Ascending aorta (tissue), 2 donors: ENCODE data around the gene SLC37A1. TPM values are rescaled to one million over a fixed set of nuclear protein-coding genes. Genes with fewer than 3 reads are reported as not detected.

Source experiments
- DNase-seq, 2 donors: peaks; one replicate each; pipeline ENCODE4 v3.0.0-alpha.2; 2019; ENCODE audit warnings: low spot score in 2 of 2
- H3K27ac ChIP-seq, 2 donors: fragments of 200-600 bp; sonication (generic); one replicate each; pipeline ENCODE4 v1.5.1; 2016 to 2017; ENCODE audit warnings: mild to moderate bottlenecking in 1 of 2
- H3K27me3 ChIP-seq: fragments of 200-600 bp; sonication (generic); one replicate; pipeline ENCODE4 v1.5.1; 2017
- H3K36me3 ChIP-seq, 2 donors: fragments of 200-600 bp; sonication (generic); one replicate each; pipeline ENCODE4 v1.5.1; 2016
- H3K4me1 ChIP-seq, 2 donors: fragments of 200-600 bp; sonication (generic); one replicate each; pipeline ENCODE4 v1.5.1; 2016 to 2017; ENCODE audit warnings: mild to moderate bottlenecking in 1 of 2
- H3K4me3 ChIP-seq, 2 donors: fragments of 200-600 bp; sonication (generic); one replicate each; pipeline ENCODE4 v1.5.1; 2016 to 2017; ENCODE audit warnings: mild to moderate bottlenecking in 1 of 2
- H3K9me3 ChIP-seq, 2 donors: fragments of 200-600 bp; sonication (generic); one replicate each; pipeline ENCODE4 v1.5.1; 2016
- intact Hi-C: fragments of 100-400 bp; cut with DNase I; formaldehyde crosslinking; loops from one replicate; pipeline ENCODE4 v1.15.1; 2023
- total RNA-seq: library from RNA; depleted of rRNA; stranded (reverse); fragments of >200 nt; gene quantifications from one replicate; pipeline ENCODE4 v1.1.0, GENCODE V29; 2016
- TF ChIP-seq, protein P1 (sequence below), 3 experiments: fragments of 200-600 bp in 2 of 3; fragments of 450-650 bp in 1 of 3; sonication (generic) in 2 of 3; IDR thresholded peaks; one replicate each; pipeline ENCODE4 v1.5.1; 2016 to 2019; ENCODE audit warnings: antibody characterized with exemption in 3 of 3, mild to moderate bottlenecking in 1 of 3, moderate library complexity in 1 of 3

The SLC37A1 gene
- total RNA-seq, 1 donor from 2014 or later = 8.7 TPM

DNA sequence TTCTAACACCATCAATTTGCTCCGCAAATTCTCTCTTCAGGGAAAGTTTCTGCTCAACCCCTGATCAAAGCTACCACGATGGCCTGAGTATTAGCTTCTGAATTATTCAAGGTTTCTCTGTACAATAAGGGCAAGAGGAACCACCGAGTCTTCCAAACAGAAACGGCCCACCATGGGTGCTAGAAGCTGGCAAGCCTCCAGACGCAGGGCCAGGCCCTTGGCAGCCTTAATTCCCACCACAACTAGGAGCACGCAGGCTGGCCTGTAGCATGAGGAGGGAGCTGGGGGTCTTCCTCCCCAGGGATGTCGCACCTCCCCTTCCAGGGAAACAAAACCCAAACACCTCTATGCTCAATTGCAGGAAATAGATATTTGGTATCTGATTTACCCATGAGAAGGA, 28.7 kb upstream of the SLC37A1 start:
- Histone ChIP-seq H3K9me3 (no peaks in the 10 kb centered on the region), H3K36me3 (no peaks in the 10 kb centered on the region), H3K27ac (no peak overlapping the region), H3K4me3 (no peak overlapping the region), H3K4me1 (no peaks in the 10 kb centered on the region), H3K27me3 (no peaks in the 10 kb centered on the region)
- TF ChIP-seq, protein P1, sequence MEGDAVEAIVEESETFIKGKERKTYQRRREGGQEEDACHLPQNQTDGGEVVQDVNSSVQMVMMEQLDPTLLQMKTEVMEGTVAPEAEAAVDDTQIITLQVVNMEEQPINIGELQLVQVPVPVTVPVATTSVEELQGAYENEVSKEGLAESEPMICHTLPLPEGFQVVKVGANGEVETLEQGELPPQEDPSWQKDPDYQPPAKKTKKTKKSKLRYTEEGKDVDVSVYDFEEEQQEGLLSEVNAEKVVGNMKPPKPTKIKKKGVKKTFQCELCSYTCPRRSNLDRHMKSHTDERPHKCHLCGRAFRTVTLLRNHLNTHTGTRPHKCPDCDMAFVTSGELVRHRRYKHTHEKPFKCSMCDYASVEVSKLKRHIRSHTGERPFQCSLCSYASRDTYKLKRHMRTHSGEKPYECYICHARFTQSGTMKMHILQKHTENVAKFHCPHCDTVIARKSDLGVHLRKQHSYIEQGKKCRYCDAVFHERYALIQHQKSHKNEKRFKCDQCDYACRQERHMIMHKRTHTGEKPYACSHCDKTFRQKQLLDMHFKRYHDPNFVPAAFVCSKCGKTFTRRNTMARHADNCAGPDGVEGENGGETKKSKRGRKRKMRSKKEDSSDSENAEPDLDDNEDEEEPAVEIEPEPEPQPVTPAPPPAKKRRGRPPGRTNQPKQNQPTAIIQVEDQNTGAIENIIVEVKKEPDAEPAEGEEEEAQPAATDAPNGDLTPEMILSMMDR (IDR thresholded peaks at IDR 0.05) = no peak
- intact Hi-C loops = no loop called here
- peak in 1 of 2 donors; percentile 41 for DNase-seq

DNA sequence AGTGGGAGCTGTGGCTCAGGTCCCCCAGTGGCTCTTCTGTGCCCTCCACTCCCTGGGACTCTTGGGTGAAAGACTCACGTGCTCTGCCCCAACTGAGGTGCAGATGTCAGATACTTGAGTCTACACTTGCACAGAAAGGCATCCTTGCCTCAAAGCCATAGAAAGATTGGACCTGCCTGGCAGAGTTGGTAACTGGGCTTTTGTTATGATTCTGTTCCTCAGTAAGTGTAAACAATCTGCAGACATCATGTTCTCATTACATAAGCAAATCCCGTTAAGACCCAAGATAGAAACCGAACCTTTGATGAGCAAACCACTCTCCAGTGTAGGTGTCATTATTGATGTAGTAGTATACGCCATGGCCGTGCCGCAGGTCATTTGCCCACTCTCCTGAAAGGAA, 27.6 kb upstream of the SLC37A1 start:
- no peaks in the 10 kb centered on the region for H3K27me3 ChIP-seq
- DNase-seq = no peak
- H3K9me3 ChIP-seq = no peaks in the 10 kb centered on the region
- no peak overlapping the region for H3K27ac ChIP-seq
- intact Hi-C loops = no loop called here
- TF ChIP-seq, protein P1 (IDR thresholded peaks at IDR 0.05) = no peak
- no peak overlapping the region for H3K4me3 ChIP-seq
- H3K36me3 ChIP-seq = no peaks in the 10 kb centered on the region
- H3K4me1 ChIP-seq = no peaks in the 10 kb centered on the region

DNA sequence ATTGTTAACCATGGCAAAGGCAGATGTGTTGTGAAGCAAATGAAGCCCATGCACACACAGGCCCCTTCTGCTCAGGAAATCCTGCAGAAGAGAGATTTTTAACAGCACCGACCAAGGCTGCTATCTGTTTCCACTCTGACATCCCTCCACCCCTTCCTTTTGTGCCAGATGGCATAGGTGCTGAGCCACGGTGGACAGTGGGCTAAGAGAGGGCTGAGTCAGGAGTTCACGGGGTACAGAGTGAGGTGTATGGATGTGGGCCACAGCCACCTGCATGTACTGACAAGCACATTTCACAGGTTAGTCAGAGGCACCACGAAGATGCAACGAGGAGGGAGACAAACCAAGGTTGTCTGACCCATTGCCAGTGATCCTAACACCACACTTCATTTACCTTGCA, 27.1 kb upstream of the SLC37A1 start:
- Histone ChIP-seq H3K36me3 (no peaks in the 10 kb centered on the region), H3K4me1 (no peaks in the 10 kb centered on the region)
- intact Hi-C loops = no loop called here

DNA sequence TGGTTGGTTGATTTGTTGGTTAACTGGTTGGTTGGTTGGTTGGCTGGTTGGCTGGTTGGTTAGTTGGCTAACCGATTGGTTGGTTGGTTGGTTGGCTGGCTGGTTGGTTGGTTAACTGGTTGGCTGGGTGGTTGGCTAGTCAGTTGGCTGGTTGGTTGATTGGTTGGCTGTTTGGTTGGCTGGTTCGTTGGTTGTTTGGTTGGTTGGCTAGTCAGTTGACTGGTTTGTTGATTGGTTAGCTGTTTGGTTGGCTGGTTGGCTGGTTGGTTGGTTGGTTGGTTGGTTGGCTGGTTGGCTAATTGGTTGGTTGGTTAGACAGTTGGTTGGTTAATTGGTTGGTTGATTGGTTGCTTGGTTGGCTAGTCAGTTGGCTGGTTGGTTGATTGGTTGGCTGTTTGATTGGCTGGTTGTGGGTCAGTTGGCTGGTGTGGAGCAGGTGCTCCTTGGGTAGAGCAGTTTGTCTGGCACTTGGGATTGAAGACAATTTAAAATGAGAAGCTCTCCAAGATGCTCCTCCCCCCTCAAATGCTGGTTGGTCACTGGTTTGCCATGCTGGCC, 24.6 kb upstream of the SLC37A1 start:
- intact Hi-C loops = no loop called here
- H3K9me3 ChIP-seq = no peaks in the 10 kb centered on the region
- no peak overlapping the region for H3K4me3 ChIP-seq
- TF ChIP-seq, protein P1 (IDR thresholded peaks at IDR 0.05) = no peak
- H3K4me1 ChIP-seq = no peaks in the 10 kb centered on the region
- no peaks in the 10 kb centered on the region for H3K36me3 ChIP-seq
- H3K27me3 ChIP-seq = no peaks in the 10 kb centered on the region
- no peak overlapping the region for H3K27ac ChIP-seq
- DNase-seq = peak in 1 of 2 donors; percentile 42

More for the DNA sequence above, 27.1 kb upstream of the SLC37A1 start:
- Histone ChIP-seq H3K27me3 (no peaks in the 10 kb centered on the region), H3K27ac (no peak overlapping the region), H3K4me3 (no peak overlapping the region), H3K9me3 (no peaks in the 10 kb centered on the region)
- DNase-seq = peak in 1 of 2 donors; percentile 28
- TF ChIP-seq, protein P1 (IDR thresholded peaks at IDR 0.05) = no peak

DNA sequence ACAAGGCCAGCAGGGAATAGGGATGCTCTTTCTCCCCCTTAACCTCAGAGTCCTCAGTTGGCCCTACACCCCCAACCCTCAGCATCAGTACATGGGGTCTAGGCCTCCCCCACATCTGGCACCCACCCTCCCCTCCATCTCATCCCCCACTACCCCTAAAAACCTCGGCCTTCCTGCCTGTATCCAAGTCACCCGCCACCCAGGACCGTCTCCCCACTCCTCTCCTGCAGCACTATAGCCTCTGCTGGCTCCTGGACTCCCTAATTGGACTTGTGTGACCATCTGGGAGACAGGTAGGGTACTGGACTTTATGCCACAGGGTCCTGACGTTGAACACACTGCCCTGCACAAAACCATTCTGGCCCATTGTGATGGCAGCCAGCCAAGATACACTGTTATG, 23.7 kb upstream of the SLC37A1 start:
- DNase-seq = peak in 1 of 2 donors; percentile 33
- TF ChIP-seq, protein P1 (IDR thresholded peaks at IDR 0.05) = no peak
- intact Hi-C loops = loop anchor here (10.0 kb wide), 3 partner anchors 395 to 1325 kb away; partner anchors contain the start of genes BACE2 and MX1
- Histone ChIP-seq H3K27ac (no peak overlapping the region), H3K27me3 (no peaks in the 10 kb centered on the region), H3K4me1 (no peaks in the 10 kb centered on the region), H3K36me3 (no peaks in the 10 kb centered on the region), H3K9me3 (no peaks in the 10 kb centered on the region), H3K4me3 (no peak overlapping the region)
